CD4-positive, alpha-beta memory T cell (primary cell): ENCODE measurements around the gene FTCDNL1. TPM values are rescaled to one million over a fixed set of nuclear protein-coding genes. Genes with fewer than 3 reads are reported as not detected.

Source experiments
- CTCF ChIA-PET: fragments of 350-600 bp; sonication (Branson Sonifier 250); formaldehyde crosslinking; loops from one replicate; lab custom pipeline; 2021; ENCODE audit warnings: inconsistent platforms; ENCODE audit not compliant: partially characterized antibody; lab: Charles Lee
- POLR2A ChIA-PET: fragments of 350-600 bp; sonication (Branson Sonifier 250); formaldehyde crosslinking; loops from one replicate; lab custom pipeline; 2021; ENCODE audit not compliant: partially characterized antibody; lab: Charles Lee
- DNase-seq, 5 donors: peaks; one replicate each; pipeline versions ENCODE4 v3.0.0 to v3.0.0-alpha.2; 2020 to 2022; ENCODE audit warnings: mixed read lengths in 1 of 5
- H3K27ac ChIP-seq: one replicate; pipeline ENCODE4 v1.7.0; 2013; ENCODE audit warnings: low read depth, low read length
- H3K27me3 ChIP-seq: 2 replicates; pipeline ENCODE4 v1.7.0; 2013; ENCODE audit warnings: mild to moderate bottlenecking, low read length, moderate library complexity; ENCODE audit not compliant: insufficient read depth
- H3K36me3 ChIP-seq: 2 replicates; pipeline ENCODE4 v1.7.0; 2013; ENCODE audit warnings: mild to moderate bottlenecking, low read length, moderate library complexity; ENCODE audit not compliant: insufficient read depth
- H3K4me1 ChIP-seq: 2 replicates; pipeline ENCODE4 v1.7.0; 2013; ENCODE audit warnings: mild to moderate bottlenecking, low read length, moderate library complexity; ENCODE audit not compliant: insufficient read depth
- H3K4me3 ChIP-seq, 2 donors: one replicate each; pipeline ENCODE4 v1.7.0; 2013; ENCODE audit warnings: low read length in 2 of 2, mild to moderate bottlenecking in 1 of 2
- H3K9me3 ChIP-seq, 2 donors: one replicate each; pipeline ENCODE4 v1.7.0; 2013; ENCODE audit warnings: low read length in 2 of 2, control low read depth in 1 of 2; ENCODE audit not compliant: control insufficient read depth in 1 of 2
- H3K27ac Mint-ChIP-seq, 7 donors: one replicate each; pipeline ENCODE4 v1.8.0; 2020 to 2021; ENCODE audit warnings: mixed read lengths in 7 of 7, mild to moderate bottlenecking in 6 of 7, inconsistent platforms in 3 of 7, moderate library complexity in 3 of 7
- H3K27me3 Mint-ChIP-seq, 2 donors: one replicate each; pipeline ENCODE4 v1.8.0; 2020 to 2021; ENCODE audit warnings: mixed read lengths in 2 of 2
- H3K36me3 Mint-ChIP-seq, 2 donors: one replicate each; pipeline ENCODE4 v1.8.0; 2020 to 2021; ENCODE audit warnings: mixed read lengths in 2 of 2, inconsistent platforms in 1 of 2, mild to moderate bottlenecking in 1 of 2
- H3K4me1 Mint-ChIP-seq, 4 donors: one replicate each; pipeline ENCODE4 v1.8.0; 2020 to 2021; ENCODE audit warnings: mixed read lengths in 4 of 4, mild to moderate bottlenecking in 1 of 4
- H3K4me3 Mint-ChIP-seq, 8 donors: one replicate each; pipeline ENCODE4 v1.8.0; 2020 to 2021; ENCODE audit warnings: mixed read lengths in 8 of 8, mild to moderate bottlenecking in 7 of 8, moderate library complexity in 6 of 8, inconsistent platforms in 3 of 8
- H3K9me3 Mint-ChIP-seq, 8 donors: one replicate each; pipeline ENCODE4 v1.8.0; 2020 to 2021; ENCODE audit warnings: mixed read lengths in 8 of 8, mild to moderate bottlenecking in 5 of 8, inconsistent platforms in 3 of 8, moderate library complexity in 1 of 8
- intact Hi-C: fragments of 100-400 bp; cut with micrococcal nuclease; formaldehyde crosslinking; loops from one replicate; pipeline ENCODE4 v1.15.1; 2023
- polyA plus RNA-seq, 2 donors: library from polyadenylated mRNA; unstranded; fragments of 300-500 nt; fragmentation: Illumina TruSeq; gene quantifications; one replicate each; pipeline ENCODE4 v1.2.3, GENCODE V29; 2021
- total RNA-seq, 2 experiments: library from RNA; stranded (reverse); gene quantifications; one replicate each; pipeline ENCODE4 v1.2.3, GENCODE V29; 2021

Gene FTCDNL1
- total and polyA plus RNA-seq, 4 experiments from 2014 or later, result 1.6 to 2.7 (median 2.1) TPM

- H3K4me3 ChIP-seq, result no peak overlapping the region
- ChIA-PET CTCF (no interaction called here), POLR2A (no interaction called here)
- H3K9me3 ChIP-seq, result no peaks in the 10 kb centered on the region
- H3K27ac Mint-ChIP-seq, result no peak overlapping the region
- H3K36me3 Mint-ChIP-seq, result peaks cover 0 to 2% of the 10 kb centered on the region in 2 donors
- DNase-seq, result no peak
- intact Hi-C loops, result no loop called here
- H3K9me3 Mint-ChIP-seq, result peaks cover 0 to 1% (median 0%) of the 10 kb centered on the region in 8 donors
- no peak overlapping the region for H3K27ac ChIP-seq
- H3K36me3 ChIP-seq, result no peaks in the 10 kb centered on the region
- H3K4me1 ChIP-seq, result peaks cover 4% of the 10 kb centered on the region
- H3K4me3 Mint-ChIP-seq, result no peak overlapping the region
- H3K4me1 Mint-ChIP-seq, result peaks cover 3 to 7% (median 5%) of the 10 kb centered on the region in 4 donors
- peaks cover 7 to 9% of the 10 kb centered on the region in 2 donors for H3K27me3 Mint-ChIP-seq
- H3K27me3 ChIP-seq, result no peaks in the 10 kb centered on the region
Measured at GRCh38 chr2:199855812-199856211, 4.8 kb upstream of the FTCDNL1 start.

GRCh38 chr2:199851883-199852282 lies 891 bp upstream of the FTCDNL1 start:
- ChIA-PET POLR2A (no interaction called here), CTCF (interaction anchor here (1.0 to 1.6 kb wide), 2 partner anchors 9 to 57 kb away, joined by 3 to 10 read pairs; no protein-coding TSS in a partner anchor)
- no peak overlapping the region for H3K27ac ChIP-seq
- H3K36me3 Mint-ChIP-seq, result peaks cover 0 to 2% of the 10 kb centered on the region in 2 donors
- peaks cover 3 to 10% (median 7%) of the 10 kb centered on the region in 4 donors for H3K4me1 Mint-ChIP-seq
- H3K36me3 ChIP-seq, result no peaks in the 10 kb centered on the region
- no peak overlapping the region for H3K27ac Mint-ChIP-seq
- DNase-seq, result no peak
- intact Hi-C loops, result loop anchor here (1.0 kb wide), 2 partner anchors 9 to 59 kb away; partner anchors contain the start of gene C2orf69
- no peak overlapping the region for H3K4me3 ChIP-seq
- no peaks in the 10 kb centered on the region for H3K27me3 Mint-ChIP-seq
- peaks cover 0 to 1% (median 0%) of the 10 kb centered on the region in 8 donors for H3K9me3 Mint-ChIP-seq
- no peaks in the 10 kb centered on the region for H3K27me3 ChIP-seq
- peaks cover 10% of the 10 kb centered on the region for H3K4me1 ChIP-seq
- H3K4me3 Mint-ChIP-seq, result no peak overlapping the region
- no peaks in the 10 kb centered on the region for H3K9me3 ChIP-seq

- Histone ChIP-seq H3K4me1 (peaks cover 10% of the 10 kb centered on the region), H3K27ac (no peak overlapping the region), H3K9me3 (no peaks in the 10 kb centered on the region), H3K4me3 (peak overlapping the region; percentile 53 to 73), H3K36me3 (no peaks in the 10 kb centered on the region), H3K27me3 (no peaks in the 10 kb centered on the region)
- H3K4me1 Mint-ChIP-seq, result peaks cover 3 to 10% (median 7%) of the 10 kb centered on the region in 4 donors
- peaks cover 0 to 1% (median 0%) of the 10 kb centered on the region in 8 donors for H3K9me3 Mint-ChIP-seq
- no peak for DNase-seq
- POLR2A ChIA-PET, result no interaction called here
- no peaks in the 10 kb centered on the region for H3K27me3 Mint-ChIP-seq
- peak overlapping the region; percentile 57 to 96 (median 92) for H3K27ac Mint-ChIP-seq
- peaks cover 0 to 2% of the 10 kb centered on the region in 2 donors for H3K36me3 Mint-ChIP-seq
- H3K4me3 Mint-ChIP-seq, result peak overlapping the region; percentile 93 to 100 (median 98)
- CTCF ChIA-PET, result interaction anchor here (1.5 kb wide), 1 partner anchor 1537 kb away, joined by 3 read pairs; no protein-coding TSS in a partner anchor
- intact Hi-C loops, result loop anchor here (1.0 kb wide), 2 partner anchors 10 to 60 kb away; partner anchors contain the start of gene C2orf69
Measured at GRCh38 chr2:199851501-199851810, 464 bp upstream of the FTCDNL1 start.

GRCh38 chr2:199850218-199850717 lies 724 bp downstream of the FTCDNL1 start:
- H3K36me3 ChIP-seq, result no peaks in the 10 kb centered on the region
- POLR2A ChIA-PET, result no interaction called here
- CTCF ChIA-PET, result interaction anchor here (1.2 to 1.5 kb wide), 2 partner anchors 9 to 1536 kb away, joined by 3 to 4 read pairs; no protein-coding TSS in a partner anchor
- Mint-ChIP-seq H3K27ac (peak overlapping the region in 3 of 7 donors; percentile 10 to 66 (median 32)), H3K36me3 (peaks cover 0 to 2% of the 10 kb centered on the region in 2 donors), H3K4me1 (peaks cover 3 to 10% (median 7%) of the 10 kb centered on the region in 4 donors), H3K27me3 (no peaks in the 10 kb centered on the region), H3K4me3 (peak overlapping the region; percentile 68 to 81 (median 75)), H3K9me3 (no peaks in the 10 kb centered on the region)
- H3K27ac ChIP-seq, result peak overlapping the region; percentile 23
- DNase-seq, result no peak
- H3K9me3 ChIP-seq, result no peaks in the 10 kb centered on the region
- peak overlapping the region; percentile 42 to 73 for H3K4me3 ChIP-seq
- H3K4me1 ChIP-seq, result peaks cover 10% of the 10 kb centered on the region
- intact Hi-C loops, result no loop called here
- no peaks in the 10 kb centered on the region for H3K27me3 ChIP-seq

- intact Hi-C loops, result no loop called here
- Histone ChIP-seq H3K9me3 (no peaks in the 10 kb centered on the region), H3K36me3 (no peaks in the 10 kb centered on the region), H3K4me3 (no peak overlapping the region), H3K4me1 (peaks cover 10% of the 10 kb centered on the region), H3K27me3 (no peaks in the 10 kb centered on the region), H3K27ac (no peak overlapping the region)
- peaks cover 3 to 10% (median 7%) of the 10 kb centered on the region in 4 donors for H3K4me1 Mint-ChIP-seq
- ChIA-PET CTCF (interaction anchor here (1.1 to 2.3 kb wide), 2 partner anchors 9 to 13 kb away, joined by 5 read pairs; no protein-coding TSS in a partner anchor), POLR2A (no interaction called here)
- H3K27ac Mint-ChIP-seq, result no peak overlapping the region
- H3K4me3 Mint-ChIP-seq, result peak overlapping the region in 2 of 8 donors; percentile 15 to 50
- H3K36me3 Mint-ChIP-seq, result peaks cover 0 to 2% of the 10 kb centered on the region in 2 donors
- no peaks in the 10 kb centered on the region for H3K9me3 Mint-ChIP-seq
- DNase-seq, result no peak
- H3K27me3 Mint-ChIP-seq, result no peaks in the 10 kb centered on the region
Measured at GRCh38 chr2:199848389-199849130, 2.4 kb downstream of the FTCDNL1 start.

GRCh38 chr2:199847181-199847864 lies 3.7 kb downstream of the FTCDNL1 start:
- H3K4me3 ChIP-seq, result no peak overlapping the region
- no peak overlapping the region for H3K27ac ChIP-seq
- no peaks in the 10 kb centered on the region for H3K27me3 Mint-ChIP-seq
- H3K9me3 Mint-ChIP-seq, result no peaks in the 10 kb centered on the region
- no peaks in the 10 kb centered on the region for H3K27me3 ChIP-seq
- DNase-seq, result no peak
- H3K27ac Mint-ChIP-seq, result no peak overlapping the region
- ChIA-PET POLR2A (interaction anchor here (0.6 kb wide), 1 partner anchor 11 kb away, joined by 4 read pairs; no protein-coding TSS in a partner anchor), CTCF (interaction anchor here (2.3 kb wide), 1 partner anchor 14 kb away, joined by 5 read pairs; no protein-coding TSS in a partner anchor)
- no peak overlapping the region for H3K4me3 Mint-ChIP-seq
- H3K36me3 Mint-ChIP-seq, result peaks cover 0 to 2% of the 10 kb centered on the region in 2 donors
- peaks cover 3 to 10% (median 7%) of the 10 kb centered on the region in 4 donors for H3K4me1 Mint-ChIP-seq
- intact Hi-C loops, result no loop called here
- H3K4me1 ChIP-seq, result peaks cover 10% of the 10 kb centered on the region
- H3K36me3 ChIP-seq, result no peaks in the 10 kb centered on the region
- H3K9me3 ChIP-seq, result no peaks in the 10 kb centered on the region
